Neural cell (in vitro differentiated cells): ENCODE measurements around the gene FAM20C. TPM values are rescaled to one million over a fixed set of nuclear protein-coding genes. Genes with fewer than 3 reads are reported as not detected.
"Not testable (repeated sequence)": the region's sequence is repeated elsewhere in the genome, so short reads cannot be mapped to it uniquely, and the experiment has no call there.

ENCODE experiments used
- H2AFZ ChIP-seq: fragments of 200-600, 300-800 bp; sonication (generic), shearing (Covaris generic); 2 replicates; pipeline ENCODE4 v1.6.0; 2014; ENCODE audit warnings: low read depth, mild to moderate bottlenecking, antibody characterized with exemption, low read length, moderate library complexity
- H3F3A ChIP-seq: fragments of 200-600 bp; shearing (Covaris generic); 2 replicates; pipeline ENCODE4 v1.6.1; 2016; ENCODE audit warnings: mild to moderate bottlenecking, moderate library complexity, mixed read lengths, antibody characterized with exemption, low read length; ENCODE audit not compliant: insufficient read depth, poor library complexity, severe bottlenecking
- H3K27ac ChIP-seq: fragments of 200-600, 300-800 bp; sonication (generic), shearing (Covaris generic); 2 replicates; pipeline ENCODE4 v1.5.1; 2014; ENCODE audit warnings: mild to moderate bottlenecking, low read length, moderate library complexity
- H3K27me3 ChIP-seq: fragments of 300-800, 200-600 bp; sonication (generic), shearing (Covaris generic); 2 replicates; pipeline ENCODE4 v1.6.0; 2014; ENCODE audit warnings: mild to moderate bottlenecking, low read depth, low read length, moderate library complexity; ENCODE audit not compliant: insufficient read depth
- H3K36me3 ChIP-seq: fragments of 300-800, 200-600 bp; sonication (generic), shearing (Covaris generic); 2 replicates; pipeline ENCODE4 v1.5.1; 2014; ENCODE audit warnings: mild to moderate bottlenecking, antibody characterized with exemption, low read length, moderate library complexity; ENCODE audit not compliant: insufficient read depth
- H3K4me2 ChIP-seq: fragments of 300-800, 200-600 bp; sonication (generic), shearing (Covaris generic); 2 replicates; pipeline ENCODE4 v1.6.0; 2014; ENCODE audit warnings: mild to moderate bottlenecking, low read length
- H3K4me3 ChIP-seq: fragments of 300-800, 200-600 bp; sonication (generic), shearing (Covaris generic); 2 replicates; pipeline ENCODE4 v1.5.1; 2014; ENCODE audit warnings: mild to moderate bottlenecking, low read length, moderate library complexity
- H3K79me2 ChIP-seq: fragments of 200-600 bp; shearing (Covaris generic); replicated peaks from 2 replicates; pipeline ENCODE4 v1.6.0; 2014; ENCODE audit warnings: mild to moderate bottlenecking, low read length, moderate library complexity; ENCODE audit not compliant: insufficient read depth
- H3K9ac ChIP-seq: fragments of 300-800, 200-600 bp; sonication (generic), shearing (Covaris generic); 2 replicates; pipeline ENCODE4 v1.6.1; 2016; ENCODE audit warnings: mild to moderate bottlenecking, low read length, mixed read lengths
- H3K9me2 ChIP-seq: fragments of 200-600 bp; shearing (Covaris generic); 2 replicates; pipeline ENCODE4 v1.6.1; 2016; ENCODE audit warnings: mild to moderate bottlenecking, low read length, mixed read lengths; ENCODE audit not compliant: insufficient read depth
- H3K9me3 ChIP-seq: fragments of 200-600, 300-800 bp; sonication (generic), shearing (Covaris generic); 2 replicates; pipeline ENCODE4 v1.6.1; 2016; ENCODE audit warnings: mild to moderate bottlenecking, mixed run types, low read length, moderate library complexity, mixed read lengths
- H4K20me1 ChIP-seq: fragments of 200-600 bp; shearing (Covaris generic); 2 replicates; pipeline ENCODE4 v1.6.1; 2016; ENCODE audit warnings: mild to moderate bottlenecking, mixed run types; ENCODE audit not compliant: insufficient read depth
- EP300 ChIP-seq: fragments of 450-650 bp; conservative IDR thresholded peaks from 2 replicates; pipeline ENCODE4 v1.6.1; 2014; ENCODE audit warnings: antibody characterized with exemption, mild to moderate bottlenecking, moderate library complexity; ENCODE audit not compliant: poor library complexity, severe bottlenecking
- EZH2 ChIP-seq: fragments of 200-600, 300-800 bp; shearing (Covaris generic), sonication (generic); IDR thresholded peaks from 2 replicates; pipeline ENCODE4 v1.6.1; 2014; ENCODE audit warnings: antibody characterized with exemption, low read length, borderline replicate concordance, mild to moderate bottlenecking; ENCODE audit not compliant: insufficient read depth, poor library complexity, severe bottlenecking
- MXI1 ChIP-seq: fragments of 450-650 bp; conservative IDR thresholded peaks from 2 replicates; pipeline ENCODE4 v1.6.1; 2014; ENCODE audit warnings: antibody characterized with exemption, mild to moderate bottlenecking; ENCODE audit not compliant: poor library complexity, severe bottlenecking
- POLR2AphosphoS5 ChIP-seq: IDR thresholded peaks from 2 replicates; pipeline ENCODE4 v1.6.1; 2012
- RAD21 ChIP-seq: fragments of 450-650 bp; conservative IDR thresholded peaks from 2 replicates; pipeline ENCODE4 v1.6.1; 2014; ENCODE audit warnings: antibody characterized with exemption, mild to moderate bottlenecking, moderate library complexity
- SMC3 ChIP-seq: fragments of 450-650 bp; conservative IDR thresholded peaks from 2 replicates; pipeline ENCODE4 v1.6.1; 2014; ENCODE audit warnings: antibody characterized with exemption, mild to moderate bottlenecking, moderate library complexity; ENCODE audit not compliant: poor library complexity
- TAF1 ChIP-seq: IDR thresholded peaks from 2 replicates; pipeline ENCODE4 v1.6.1; 2012; ENCODE audit warnings: low read depth
- polyA plus RNA-seq: library from polyadenylated mRNA; depleted of rRNA; stranded (reverse); fragments of >200 nt; gene quantifications from 2 replicates; pipeline ENCODE4 v1.2.3, GENCODE V29; 2014
- TF ChIP-seq, protein P1 (sequence below): fragments of 450-650 bp; IDR thresholded peaks from 2 replicates; pipeline ENCODE4 v1.5.1; 2014; ENCODE audit warnings: antibody characterized with exemption, mild to moderate bottlenecking, moderate library complexity; ENCODE audit not compliant: poor library complexity, severe bottlenecking
- TF ChIP-seq, protein P2 (sequence below): IDR thresholded peaks from 2 replicates; pipeline ENCODE4 v1.6.1; 2012; ENCODE audit warnings: borderline replicate concordance

FAM20C gene
- polyA plus RNA-seq, 1 donor from 2014 or later: 22.7 TPM

GRCh38 chr7:261341-262250 is 69.2 kb downstream of the FAM20C start:
- no peaks in the 10 kb centered on the region for H4K20me1 ChIP-seq
- no peaks in the 10 kb centered on the region for H3K9me2 ChIP-seq
- H3K9me3 ChIP-seq: peaks cover 6% of the 10 kb centered on the region
- no peaks in the 10 kb centered on the region for H3F3A ChIP-seq
- no peak overlapping the region for H2AFZ ChIP-seq
- H3K27ac ChIP-seq: no peak overlapping the region
- H3K4me2 ChIP-seq: no peak overlapping the region
- no peaks in the 10 kb centered on the region for H3K79me2 ChIP-seq
- TF ChIP-seq POLR2AphosphoS5 (no peak), SMC3 (no peak), EP300 (no peak), TAF1 (no peak), EZH2 (no peak), MXI1 (no peak), RAD21 (no peak)
- TF ChIP-seq, protein P1, sequence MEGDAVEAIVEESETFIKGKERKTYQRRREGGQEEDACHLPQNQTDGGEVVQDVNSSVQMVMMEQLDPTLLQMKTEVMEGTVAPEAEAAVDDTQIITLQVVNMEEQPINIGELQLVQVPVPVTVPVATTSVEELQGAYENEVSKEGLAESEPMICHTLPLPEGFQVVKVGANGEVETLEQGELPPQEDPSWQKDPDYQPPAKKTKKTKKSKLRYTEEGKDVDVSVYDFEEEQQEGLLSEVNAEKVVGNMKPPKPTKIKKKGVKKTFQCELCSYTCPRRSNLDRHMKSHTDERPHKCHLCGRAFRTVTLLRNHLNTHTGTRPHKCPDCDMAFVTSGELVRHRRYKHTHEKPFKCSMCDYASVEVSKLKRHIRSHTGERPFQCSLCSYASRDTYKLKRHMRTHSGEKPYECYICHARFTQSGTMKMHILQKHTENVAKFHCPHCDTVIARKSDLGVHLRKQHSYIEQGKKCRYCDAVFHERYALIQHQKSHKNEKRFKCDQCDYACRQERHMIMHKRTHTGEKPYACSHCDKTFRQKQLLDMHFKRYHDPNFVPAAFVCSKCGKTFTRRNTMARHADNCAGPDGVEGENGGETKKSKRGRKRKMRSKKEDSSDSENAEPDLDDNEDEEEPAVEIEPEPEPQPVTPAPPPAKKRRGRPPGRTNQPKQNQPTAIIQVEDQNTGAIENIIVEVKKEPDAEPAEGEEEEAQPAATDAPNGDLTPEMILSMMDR: no peak
- TF ChIP-seq, protein P2, sequence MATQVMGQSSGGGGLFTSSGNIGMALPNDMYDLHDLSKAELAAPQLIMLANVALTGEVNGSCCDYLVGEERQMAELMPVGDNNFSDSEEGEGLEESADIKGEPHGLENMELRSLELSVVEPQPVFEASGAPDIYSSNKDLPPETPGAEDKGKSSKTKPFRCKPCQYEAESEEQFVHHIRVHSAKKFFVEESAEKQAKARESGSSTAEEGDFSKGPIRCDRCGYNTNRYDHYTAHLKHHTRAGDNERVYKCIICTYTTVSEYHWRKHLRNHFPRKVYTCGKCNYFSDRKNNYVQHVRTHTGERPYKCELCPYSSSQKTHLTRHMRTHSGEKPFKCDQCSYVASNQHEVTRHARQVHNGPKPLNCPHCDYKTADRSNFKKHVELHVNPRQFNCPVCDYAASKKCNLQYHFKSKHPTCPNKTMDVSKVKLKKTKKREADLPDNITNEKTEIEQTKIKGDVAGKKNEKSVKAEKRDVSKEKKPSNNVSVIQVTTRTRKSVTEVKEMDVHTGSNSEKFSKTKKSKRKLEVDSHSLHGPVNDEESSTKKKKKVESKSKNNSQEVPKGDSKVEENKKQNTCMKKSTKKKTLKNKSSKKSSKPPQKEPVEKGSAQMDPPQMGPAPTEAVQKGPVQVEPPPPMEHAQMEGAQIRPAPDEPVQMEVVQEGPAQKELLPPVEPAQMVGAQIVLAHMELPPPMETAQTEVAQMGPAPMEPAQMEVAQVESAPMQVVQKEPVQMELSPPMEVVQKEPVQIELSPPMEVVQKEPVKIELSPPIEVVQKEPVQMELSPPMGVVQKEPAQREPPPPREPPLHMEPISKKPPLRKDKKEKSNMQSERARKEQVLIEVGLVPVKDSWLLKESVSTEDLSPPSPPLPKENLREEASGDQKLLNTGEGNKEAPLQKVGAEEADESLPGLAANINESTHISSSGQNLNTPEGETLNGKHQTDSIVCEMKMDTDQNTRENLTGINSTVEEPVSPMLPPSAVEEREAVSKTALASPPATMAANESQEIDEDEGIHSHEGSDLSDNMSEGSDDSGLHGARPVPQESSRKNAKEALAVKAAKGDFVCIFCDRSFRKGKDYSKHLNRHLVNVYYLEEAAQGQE: no peak
- H3K27me3 ChIP-seq: no peaks in the 10 kb centered on the region
- H3K4me3 ChIP-seq: no peak overlapping the region
- H3K36me3 ChIP-seq: peaks cover 12% of the 10 kb centered on the region
- no peak overlapping the region for H3K9ac ChIP-seq

DNA sequence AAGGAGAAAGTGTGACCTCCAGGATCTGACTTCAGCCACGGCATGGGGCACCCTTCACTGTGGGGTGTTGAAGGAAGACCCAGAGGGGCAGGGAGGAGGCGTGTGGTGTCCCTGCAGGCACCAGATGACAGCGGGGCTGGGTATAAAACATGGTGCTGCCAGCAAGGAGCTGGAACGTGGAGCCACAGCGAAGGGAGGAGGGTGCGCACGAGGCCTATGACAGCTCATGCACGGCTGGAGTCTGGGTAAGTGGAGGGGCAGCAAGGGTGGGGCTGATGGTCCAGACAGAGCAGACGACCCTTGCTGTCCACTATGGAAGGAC is 69.8 kb downstream of the FAM20C start:
- Histone ChIP-seq H4K20me1 (no peaks in the 10 kb centered on the region), H2AFZ (no peak overlapping the region), H3K4me2 (no peak overlapping the region), H3K9ac (no peak overlapping the region), H3K79me2 (no peaks in the 10 kb centered on the region), H3K4me3 (no peak overlapping the region), H3K9me3 (peaks cover 6% of the 10 kb centered on the region), H3K9me2 (no peaks in the 10 kb centered on the region), H3K27ac (no peak overlapping the region), H3K36me3 (peaks cover 12% of the 10 kb centered on the region), H3F3A (no peaks in the 10 kb centered on the region), H3K27me3 (no peaks in the 10 kb centered on the region)
- TF ChIP-seq, protein P1: no peak
- TF ChIP-seq RAD21 (no peak), TAF1 (no peak), EZH2 (no peak), SMC3 (no peak), MXI1 (no peak), EP300 (no peak), POLR2AphosphoS5 (no peak)
- TF ChIP-seq, protein P2: no peak

DNA sequence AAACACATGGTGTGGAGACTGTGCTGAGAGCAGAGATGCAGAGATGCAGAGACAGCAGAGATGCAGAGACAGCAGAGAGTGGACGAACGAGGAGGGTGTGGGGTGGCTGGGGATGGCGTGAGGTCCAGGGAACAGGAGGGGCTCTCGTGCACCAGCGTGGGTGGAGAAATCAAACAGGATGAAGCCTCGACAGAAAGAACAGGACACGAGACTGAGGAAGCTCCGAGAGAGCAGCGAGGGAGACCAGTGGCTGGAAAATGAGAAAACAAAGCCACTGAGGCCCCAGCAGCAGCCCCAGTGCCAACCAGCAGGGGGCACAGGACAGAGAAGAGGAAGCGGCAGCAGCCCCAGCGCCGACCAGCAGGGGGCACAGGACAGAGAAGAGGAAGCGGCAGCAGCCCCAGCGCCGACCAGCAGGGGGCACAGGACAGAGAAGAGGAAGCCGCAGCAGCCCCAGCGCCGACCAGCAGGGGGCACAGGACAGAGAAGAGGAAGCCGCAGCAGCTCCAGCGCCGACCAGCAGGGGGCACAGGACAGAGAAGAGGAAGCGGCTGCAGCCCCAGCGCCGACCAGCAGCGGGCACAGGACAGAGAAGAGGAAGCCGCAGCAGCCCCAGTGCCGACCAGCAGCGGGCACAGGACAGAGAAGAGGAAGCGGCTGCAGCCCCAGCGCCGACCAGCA is 70.4 kb downstream of the FAM20C start:
- H3K4me3 ChIP-seq, H3F3A ChIP-seq, H4K20me1 ChIP-seq, H2AFZ ChIP-seq, H3K9me3 ChIP-seq, H3K4me2 ChIP-seq, H3K27me3 ChIP-seq, H3K9ac ChIP-seq, H3K79me2 ChIP-seq, H3K9me2 ChIP-seq, H3K27ac ChIP-seq: not testable (repeated sequence)
- peaks cover 12% of the 10 kb centered on the region for H3K36me3 ChIP-seq
